ENCODE measurements around the gene POLR3A.
A peak's percentile ranks its signal among the peaks of the same experiment; 100 is the strongest.

POLR3A gene

DNA sequence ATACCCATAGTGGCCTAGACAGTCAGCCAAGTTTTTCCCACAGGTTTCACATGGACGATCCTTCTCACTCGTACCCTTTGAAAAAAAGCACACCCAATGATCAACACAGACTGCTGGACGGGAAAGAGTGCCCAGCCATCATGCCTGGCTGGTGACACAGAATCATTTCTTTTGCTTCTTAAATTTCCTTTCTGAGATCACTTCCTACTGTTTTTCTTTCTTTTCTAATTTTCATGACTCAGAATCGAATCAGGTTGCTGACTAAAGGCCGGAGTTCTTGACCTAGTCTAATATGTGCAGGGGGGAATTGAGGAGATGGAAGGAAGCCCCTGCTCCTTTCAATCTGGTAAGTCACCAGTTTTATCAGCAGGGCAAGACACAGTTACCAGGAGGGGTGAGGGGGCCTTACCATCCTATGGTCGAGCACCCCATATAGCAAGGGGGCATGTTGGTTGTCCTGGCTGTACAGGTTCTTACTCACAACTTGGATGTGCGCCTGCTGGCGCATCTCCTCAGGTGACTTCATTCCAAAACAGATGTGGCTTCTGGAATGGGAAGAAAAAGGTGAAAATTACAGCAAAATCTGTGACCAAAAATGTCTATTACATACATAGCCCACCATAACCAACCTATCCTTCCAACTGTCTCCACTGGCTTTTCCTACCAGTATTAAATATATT is 3.5 kb downstream of the POLR3A start:
- TF ChIP-seq, protein P1, sequence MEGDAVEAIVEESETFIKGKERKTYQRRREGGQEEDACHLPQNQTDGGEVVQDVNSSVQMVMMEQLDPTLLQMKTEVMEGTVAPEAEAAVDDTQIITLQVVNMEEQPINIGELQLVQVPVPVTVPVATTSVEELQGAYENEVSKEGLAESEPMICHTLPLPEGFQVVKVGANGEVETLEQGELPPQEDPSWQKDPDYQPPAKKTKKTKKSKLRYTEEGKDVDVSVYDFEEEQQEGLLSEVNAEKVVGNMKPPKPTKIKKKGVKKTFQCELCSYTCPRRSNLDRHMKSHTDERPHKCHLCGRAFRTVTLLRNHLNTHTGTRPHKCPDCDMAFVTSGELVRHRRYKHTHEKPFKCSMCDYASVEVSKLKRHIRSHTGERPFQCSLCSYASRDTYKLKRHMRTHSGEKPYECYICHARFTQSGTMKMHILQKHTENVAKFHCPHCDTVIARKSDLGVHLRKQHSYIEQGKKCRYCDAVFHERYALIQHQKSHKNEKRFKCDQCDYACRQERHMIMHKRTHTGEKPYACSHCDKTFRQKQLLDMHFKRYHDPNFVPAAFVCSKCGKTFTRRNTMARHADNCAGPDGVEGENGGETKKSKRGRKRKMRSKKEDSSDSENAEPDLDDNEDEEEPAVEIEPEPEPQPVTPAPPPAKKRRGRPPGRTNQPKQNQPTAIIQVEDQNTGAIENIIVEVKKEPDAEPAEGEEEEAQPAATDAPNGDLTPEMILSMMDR (conservative IDR thresholded peaks at IDR 0.05; ENCODE audit: control insufficient read depth, insufficient read depth, low read depth, low read length), result no peak
- DNase-seq (ENCODE audit: low read depth), result peak; percentile 83
- H3K4me3 ChIP-seq (ENCODE audit: control insufficient read depth, low read depth, low read length), result no peak overlapping the region

DNA sequence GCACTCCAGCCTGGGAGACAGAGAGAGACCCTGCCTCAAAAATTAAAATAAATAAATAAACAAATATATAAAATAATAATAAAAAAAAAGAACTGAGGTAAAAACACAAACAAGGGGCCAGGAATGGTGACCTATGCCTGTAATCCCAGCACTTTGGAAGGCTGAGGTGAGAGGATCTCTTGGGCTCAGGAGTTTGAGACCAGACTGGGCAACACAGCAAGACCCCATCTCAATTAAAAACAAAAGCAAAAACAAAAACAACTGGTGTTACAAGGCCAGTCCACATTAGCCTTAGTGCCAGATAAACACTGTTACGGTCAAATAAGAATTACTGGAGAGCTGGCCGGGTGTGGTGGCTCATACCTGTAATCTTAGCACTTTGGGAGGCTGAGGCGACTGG is 5.6 kb downstream of the POLR3A start:
- TF ChIP-seq, protein P1 (conservative IDR thresholded peaks at IDR 0.05; ENCODE audit: control insufficient read depth, insufficient read depth, low read depth, low read length), result no peak
- no peak overlapping the region for H3K4me3 ChIP-seq (ENCODE audit: control insufficient read depth, low read depth, low read length)
- no peak for DNase-seq (ENCODE audit: low read depth)

DNA sequence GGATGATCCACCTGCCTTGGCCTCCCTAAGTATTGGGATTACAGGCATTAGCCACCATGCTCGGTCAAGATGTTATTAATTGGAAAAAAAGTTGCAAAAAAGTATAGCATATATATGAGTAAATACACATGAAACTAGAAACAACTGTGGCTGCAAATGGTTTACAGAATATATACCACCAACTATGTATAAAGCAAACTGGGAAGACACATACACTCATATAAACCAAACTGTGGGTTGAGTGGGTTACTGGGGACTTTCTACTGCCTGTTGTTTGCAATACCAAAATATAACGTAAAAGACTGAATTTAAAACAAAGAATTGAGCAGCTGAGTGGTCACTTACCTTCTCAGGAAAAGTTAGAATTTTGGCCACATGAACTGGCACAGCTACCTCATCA is 8.1 kb downstream of the POLR3A start:
- no peak overlapping the region for H3K4me3 ChIP-seq (ENCODE audit: control insufficient read depth, low read depth, low read length)
- DNase-seq (ENCODE audit: low read depth), result no peak
- TF ChIP-seq, protein P1 (conservative IDR thresholded peaks at IDR 0.05; ENCODE audit: control insufficient read depth, insufficient read depth, low read depth, low read length), result no peak

DNA sequence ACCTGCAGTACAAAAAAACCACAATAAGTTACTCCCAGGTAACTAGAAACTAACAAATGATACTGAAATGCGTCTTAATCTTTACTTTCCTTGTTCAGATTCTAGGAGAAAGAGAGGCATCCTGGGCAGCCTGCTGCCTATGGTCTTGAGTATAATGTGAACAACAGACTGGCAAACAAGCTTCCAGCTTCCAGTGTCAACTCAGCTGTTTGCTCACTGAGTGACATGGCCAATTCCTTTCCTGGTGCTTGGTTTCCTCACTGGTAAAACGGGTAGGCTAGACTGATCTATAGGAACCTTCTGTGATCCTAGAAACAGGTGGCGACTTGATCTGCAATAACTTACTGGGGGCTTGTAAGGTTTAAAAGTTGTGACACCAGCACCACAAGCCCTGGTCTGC is 10.1 kb downstream of the POLR3A start:
- H3K4me3 ChIP-seq (ENCODE audit: control insufficient read depth, low read depth, low read length), result no peak overlapping the region
- DNase-seq (ENCODE audit: low read depth), result no peak
- TF ChIP-seq, protein P1 (conservative IDR thresholded peaks at IDR 0.05; ENCODE audit: control insufficient read depth, insufficient read depth, low read depth, low read length), result no peak

DNA sequence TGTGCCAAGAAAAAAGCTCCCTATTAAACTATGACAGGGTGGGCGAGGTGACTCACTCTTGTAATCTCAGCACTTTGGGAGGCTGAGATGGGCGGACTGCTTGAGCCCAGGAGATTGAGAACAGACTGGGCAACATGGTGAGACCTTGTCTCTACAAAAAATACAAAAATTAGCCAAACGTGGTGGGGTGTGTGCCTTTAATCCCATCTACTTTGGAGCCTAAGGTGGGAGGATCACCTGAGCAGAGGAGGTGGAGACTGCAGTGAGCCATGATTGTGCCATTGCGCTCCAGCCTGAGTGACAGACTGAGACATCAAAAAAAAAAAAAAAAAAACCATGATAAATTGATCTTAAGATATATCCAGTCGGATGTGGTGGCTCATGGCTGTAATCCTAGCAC is 11.5 kb downstream of the POLR3A start:
- DNase-seq (ENCODE audit: low read depth), result no peak
- H3K4me3 ChIP-seq (ENCODE audit: control insufficient read depth, low read depth, low read length), result no peak overlapping the region
- TF ChIP-seq, protein P1 (conservative IDR thresholded peaks at IDR 0.05; ENCODE audit: control insufficient read depth, insufficient read depth, low read depth, low read length), result no peak

DNA sequence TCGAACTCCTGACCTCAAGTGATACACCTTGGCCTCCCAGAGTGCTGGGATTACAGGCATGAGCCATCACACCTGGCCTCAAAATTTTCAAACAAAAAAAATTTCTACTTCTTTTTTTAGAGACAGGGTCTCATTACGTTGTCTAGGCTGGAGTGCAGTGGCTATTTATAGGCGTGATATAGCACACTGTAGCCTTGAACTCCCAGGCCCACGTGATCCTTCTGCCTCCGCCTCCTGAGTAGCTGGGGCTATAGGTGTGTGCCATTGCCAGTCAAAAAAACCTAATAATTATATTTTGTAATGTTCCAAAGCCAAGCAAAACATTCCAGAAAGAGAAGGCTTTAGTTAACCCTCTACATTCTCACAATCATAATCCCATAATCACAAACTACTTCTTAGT is 13.8 kb downstream of the POLR3A start:
- no peak overlapping the region for H3K4me3 ChIP-seq (ENCODE audit: control insufficient read depth, low read depth, low read length)
- TF ChIP-seq, protein P1 (conservative IDR thresholded peaks at IDR 0.05; ENCODE audit: control insufficient read depth, insufficient read depth, low read depth, low read length), result no peak
- no peak for DNase-seq (ENCODE audit: low read depth)

DNA sequence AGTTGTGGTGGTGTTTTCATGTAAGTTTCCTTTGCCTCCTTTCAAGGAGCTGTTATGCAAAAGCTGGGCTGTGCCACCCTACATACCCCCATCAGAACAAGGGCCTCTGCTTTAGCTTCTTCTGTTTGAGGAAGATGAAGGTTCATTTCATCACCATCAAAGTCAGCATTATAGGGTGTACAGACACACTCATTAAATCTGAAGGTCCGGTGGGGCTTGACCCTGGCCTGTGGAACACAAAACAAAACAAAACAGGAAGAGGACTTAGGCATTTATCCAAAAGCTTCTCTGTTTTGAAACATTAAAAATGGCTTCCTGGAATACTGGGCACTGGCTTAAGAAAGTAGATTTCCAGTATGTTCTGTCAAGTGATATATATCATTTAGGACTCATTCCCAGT is 15.8 kb downstream of the POLR3A start:
- no peak overlapping the region for H3K4me3 ChIP-seq (ENCODE audit: control insufficient read depth, low read depth, low read length)
- TF ChIP-seq, protein P1 (conservative IDR thresholded peaks at IDR 0.05; ENCODE audit: control insufficient read depth, insufficient read depth, low read depth, low read length), result no peak
- DNase-seq (ENCODE audit: low read depth), result no peak

All from fibroblast of mammary gland (primary cell).